Gastroesophageal sphincter (tissue), 3 donors: Measurements from ENCODE around the gene CORIN.

Experiments
- EP300 ChIP-seq: sonication (generic); formaldehyde crosslinking; IDR thresholded peaks from one replicate; pipeline ENCODE4 v1.6.1; 2017; ENCODE audit warnings: antibody characterized with exemption, mild to moderate bottlenecking
- POLR2A ChIP-seq, 2 donors: fragments of 450-650 bp; IDR thresholded peaks; one replicate each; pipeline ENCODE4 v1.6.1; 2017; ENCODE audit warnings: antibody characterized with exemption in 2 of 2, mild to moderate bottlenecking in 2 of 2, moderate library complexity in 1 of 2
- POLR2AphosphoS5 ChIP-seq: sonication (generic); formaldehyde crosslinking; IDR thresholded peaks from one replicate; pipeline ENCODE4 v1.6.1; 2017; ENCODE audit warnings: antibody characterized with exemption
- TF ChIP-seq, protein P1 (sequence below), 4 experiments: fragments of 200-600 bp in 2 of 4; fragments of 450-650 bp in 2 of 4; sonication (generic) in 1 of 4; IDR thresholded peaks; one replicate each; pipeline ENCODE4 v1.5.1; 2017 to 2019; ENCODE audit warnings: antibody characterized with exemption in 4 of 4, mild to moderate bottlenecking in 2 of 4, moderate library complexity in 2 of 4

DNA sequence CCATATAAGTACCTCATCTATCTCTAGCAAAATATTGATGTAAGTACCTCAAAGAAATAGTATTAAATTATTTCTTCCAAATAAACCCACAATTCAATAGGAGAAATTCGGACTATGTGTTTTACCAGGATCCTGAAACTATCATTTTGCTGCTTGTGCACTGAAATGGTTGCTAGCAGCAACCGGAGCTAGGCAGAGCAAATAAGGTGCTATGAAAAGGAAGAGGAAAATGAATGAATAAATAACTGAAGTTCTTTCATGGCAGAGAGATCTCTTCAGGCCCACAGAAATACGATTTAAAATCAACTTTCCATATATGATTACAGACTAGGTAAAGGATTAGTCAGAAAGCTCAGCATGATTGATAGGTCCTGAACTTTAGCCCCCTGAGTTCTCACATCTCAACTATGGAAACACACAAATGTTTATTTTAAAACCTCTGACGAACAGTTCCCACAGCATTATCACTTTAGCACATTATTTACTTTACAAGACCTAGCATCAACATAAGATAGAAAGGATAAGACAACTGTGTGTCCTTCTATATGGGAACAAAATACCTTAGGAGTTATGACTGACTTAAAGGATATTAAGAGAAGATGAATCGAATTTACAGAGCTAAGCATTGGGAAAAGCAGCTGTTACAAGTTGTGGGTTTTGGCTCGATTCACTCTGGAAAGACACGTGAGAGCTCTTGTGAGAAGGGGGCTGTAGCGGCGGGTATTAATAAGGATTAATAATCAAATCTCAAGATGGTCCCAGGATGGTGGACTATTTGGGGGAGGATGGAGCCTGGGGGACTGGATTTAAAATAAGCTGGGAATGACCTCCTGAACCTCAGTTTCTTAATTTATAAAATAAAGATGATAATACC is 104.3 kb downstream of the CORIN start:
- TF ChIP-seq, protein P1, sequence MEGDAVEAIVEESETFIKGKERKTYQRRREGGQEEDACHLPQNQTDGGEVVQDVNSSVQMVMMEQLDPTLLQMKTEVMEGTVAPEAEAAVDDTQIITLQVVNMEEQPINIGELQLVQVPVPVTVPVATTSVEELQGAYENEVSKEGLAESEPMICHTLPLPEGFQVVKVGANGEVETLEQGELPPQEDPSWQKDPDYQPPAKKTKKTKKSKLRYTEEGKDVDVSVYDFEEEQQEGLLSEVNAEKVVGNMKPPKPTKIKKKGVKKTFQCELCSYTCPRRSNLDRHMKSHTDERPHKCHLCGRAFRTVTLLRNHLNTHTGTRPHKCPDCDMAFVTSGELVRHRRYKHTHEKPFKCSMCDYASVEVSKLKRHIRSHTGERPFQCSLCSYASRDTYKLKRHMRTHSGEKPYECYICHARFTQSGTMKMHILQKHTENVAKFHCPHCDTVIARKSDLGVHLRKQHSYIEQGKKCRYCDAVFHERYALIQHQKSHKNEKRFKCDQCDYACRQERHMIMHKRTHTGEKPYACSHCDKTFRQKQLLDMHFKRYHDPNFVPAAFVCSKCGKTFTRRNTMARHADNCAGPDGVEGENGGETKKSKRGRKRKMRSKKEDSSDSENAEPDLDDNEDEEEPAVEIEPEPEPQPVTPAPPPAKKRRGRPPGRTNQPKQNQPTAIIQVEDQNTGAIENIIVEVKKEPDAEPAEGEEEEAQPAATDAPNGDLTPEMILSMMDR (IDR thresholded peaks at IDR 0.05), result no peak
- TF ChIP-seq POLR2A (IDR thresholded peaks at IDR 0.05), result no peak
- no peak for TF ChIP-seq EP300
- no peak for TF ChIP-seq POLR2AphosphoS5
